ENCODE data around the gene MAP3K19.

The MAP3K19 gene

DNA sequence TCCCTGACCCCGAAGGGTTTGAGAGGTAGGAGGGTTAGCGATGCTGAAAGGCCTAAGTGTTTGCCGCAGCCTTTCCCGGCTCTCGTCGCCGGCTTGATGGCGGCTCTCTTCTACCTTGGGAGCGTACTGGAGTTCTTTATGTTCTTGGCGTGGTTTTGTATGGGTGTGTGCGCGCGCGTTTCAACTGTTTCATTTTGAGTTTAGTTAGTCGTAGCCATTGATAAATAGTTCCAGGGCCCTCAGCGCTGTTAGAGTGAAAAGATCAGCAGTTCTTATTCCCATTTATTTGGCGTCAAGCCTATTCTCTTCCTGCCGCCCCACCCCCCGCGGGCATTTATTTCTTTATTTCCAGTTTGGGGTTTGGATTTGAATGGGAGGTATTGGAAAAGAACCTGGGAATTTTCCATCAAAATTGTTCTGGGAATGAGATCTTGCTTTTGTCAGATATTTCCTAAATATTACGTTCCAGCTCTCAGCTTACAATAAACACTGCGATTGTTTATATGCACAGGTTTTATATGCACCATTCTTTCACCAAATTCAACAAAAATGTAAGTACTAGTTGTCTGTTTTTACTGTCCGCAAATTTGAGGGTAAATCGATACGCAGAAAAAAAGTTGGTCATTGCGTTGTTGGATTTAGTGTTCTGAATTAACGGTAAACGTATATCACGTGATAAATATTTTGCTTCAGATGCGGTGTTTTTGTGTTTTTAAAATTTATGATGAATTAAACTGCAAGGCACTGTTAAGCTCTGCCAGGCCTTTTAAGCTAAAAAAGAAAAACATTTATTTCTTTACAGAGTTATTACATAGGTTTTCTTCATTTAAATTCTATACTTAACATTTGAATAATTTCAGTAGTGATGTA, 127.7 kb downstream of the MAP3K19 start:
- DNase-seq = peak in 1 of 2 experiments; percentile 10

DNA sequence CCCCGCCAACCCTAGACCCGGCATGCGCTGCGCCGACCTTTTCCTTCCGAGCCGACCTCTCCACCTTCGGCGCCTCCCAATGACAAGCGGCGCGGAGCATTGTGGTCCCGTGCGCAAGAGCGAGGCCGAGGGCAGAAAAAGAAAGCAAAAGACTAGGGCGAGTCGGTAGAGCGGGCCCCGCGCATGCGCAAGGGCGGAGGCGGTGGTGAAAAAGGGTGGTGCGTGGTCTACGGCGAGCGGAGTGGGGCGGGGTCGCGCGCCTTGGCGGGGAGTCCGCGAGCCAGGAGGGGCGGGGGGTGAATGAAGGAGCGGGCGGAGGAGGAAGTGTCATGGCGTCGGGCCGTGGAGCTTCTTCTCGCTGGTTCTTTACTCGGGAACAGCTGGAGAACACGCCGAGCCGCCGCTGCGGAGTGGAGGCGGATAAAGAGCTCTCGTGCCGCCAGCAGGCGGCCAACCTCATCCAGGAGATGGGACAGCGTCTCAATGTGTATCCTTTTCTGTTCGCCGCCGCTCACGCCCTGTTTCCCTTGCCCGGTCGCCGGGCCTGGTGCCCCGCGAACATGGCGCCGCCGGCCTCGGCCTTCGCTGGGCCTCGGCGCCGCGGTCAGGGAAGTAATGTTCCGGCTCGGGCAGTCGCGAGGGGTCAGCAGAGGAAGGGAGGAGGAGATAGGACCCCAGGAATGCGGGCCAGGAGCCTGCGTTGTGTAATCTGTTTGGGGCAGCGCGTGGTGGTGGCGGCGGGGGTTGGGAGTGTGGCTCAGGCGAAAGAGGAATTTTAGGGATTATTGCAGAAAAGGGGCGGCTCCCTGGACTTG, 128.5 kb downstream of the MAP3K19 start, which contains the start of gene CCNT2:
Gene CCNT2, plus strand, starts transcription at position 297 of the 815 bp plus-strand sequence. Its CDS starts 33 bp downstream, at position 330.
- DNase-seq = peak; percentile 88 to 92

DNA sequence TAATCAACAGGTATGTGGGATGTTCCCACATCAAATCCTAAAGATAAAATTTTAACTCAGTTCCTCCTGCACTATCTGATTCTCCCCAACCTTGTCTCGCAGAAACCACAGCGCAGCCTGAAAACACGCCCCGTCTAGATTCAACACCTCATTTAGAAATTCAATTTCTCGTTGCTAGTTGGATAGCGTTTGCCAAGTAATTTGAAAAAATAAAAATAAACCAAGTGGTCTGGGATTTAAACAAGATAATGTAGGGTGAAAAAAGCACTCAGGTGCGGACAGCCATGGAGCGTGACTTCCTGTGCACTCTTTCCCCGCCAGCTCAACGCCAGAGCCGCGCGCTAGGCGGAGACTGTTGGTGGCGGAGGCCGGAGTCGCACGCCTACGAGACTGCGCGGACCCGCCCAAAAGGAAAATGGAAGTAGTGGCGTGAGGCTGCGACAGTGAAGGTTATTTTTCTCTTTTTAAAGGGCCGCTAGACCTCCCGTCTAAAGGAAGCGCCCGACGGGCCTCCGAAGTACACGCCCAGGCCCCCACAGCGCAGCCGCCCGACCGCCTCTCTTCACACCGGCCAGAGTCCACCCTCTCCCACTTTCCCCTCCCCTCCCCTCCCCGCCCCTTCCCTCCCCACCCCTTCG, 129.2 kb downstream of the MAP3K19 start:
- peak; percentile 85 to 88 for DNase-seq

DNA sequence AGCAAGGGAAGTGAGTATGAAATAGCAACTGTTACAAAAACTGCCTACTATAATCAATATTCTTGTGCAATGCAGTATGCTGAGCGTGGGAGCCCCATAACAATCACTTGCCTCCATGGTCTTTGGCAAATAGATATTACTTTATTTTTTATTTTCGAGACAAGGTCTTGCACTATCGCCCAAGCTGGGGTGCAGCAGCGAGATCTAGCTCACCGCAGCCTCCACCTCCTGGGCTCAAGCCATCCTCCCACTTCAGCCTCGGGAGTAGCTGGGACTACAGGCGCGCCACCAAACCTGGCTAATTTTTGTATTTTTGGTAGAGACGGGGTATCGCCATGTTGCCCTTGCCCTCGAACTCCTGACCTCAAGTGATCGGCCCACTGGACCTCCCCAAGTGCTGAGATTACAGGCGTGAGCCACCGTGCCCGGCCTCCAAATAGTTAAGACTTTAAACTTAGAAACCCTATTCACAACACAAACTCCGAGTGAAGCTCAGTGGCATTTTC, 129.8 kb downstream of the MAP3K19 start:
- DNase-seq = no peak

Measured in NCI-H187 (cell line).